GM21390 (cell line): ENCODE data around the gene PARD6B.

Experiments used
- ATAC-seq: cut with Tn5 transposase; IDR thresholded peaks from one replicate; pipeline ENCODE4 v1.9.1; 2021; ENCODE audit not compliant: unreplicated experiment

The PARD6B gene

GRCh38 chr20:50723672-50724071 lies 7.7 kb upstream of the PARD6B start:
- ATAC-seq, result no peak

- ATAC-seq, result no peak
Measured at GRCh38 chr20:50724112-50724725, 7.2 kb upstream of the PARD6B start.

GRCh38 chr20:50724851-50725723 lies 6.3 kb upstream of the PARD6B start:
- ATAC-seq, result no peak

GRCh38 chr20:50725724-50726005 lies 5.7 kb upstream of the PARD6B start:
- no peak for ATAC-seq

GRCh38 chr20:50726955-50727791 lies 4.2 kb upstream of the PARD6B start:
- ATAC-seq, result no peak

- no peak for ATAC-seq
Measured at GRCh38 chr20:50727792-50728485, 3.4 kb upstream of the PARD6B start.

GRCh38 chr20:50728486-50728980 lies 2.8 kb upstream of the PARD6B start:
- no peak for ATAC-seq

GRCh38 chr20:50728981-50729874 lies 2.2 kb upstream of the PARD6B start:
- no peak for ATAC-seq

- ATAC-seq, result no peak
Measured at GRCh38 chr20:50729901-50730764, 1.2 kb upstream of the PARD6B start.

- no peak for ATAC-seq
Measured at GRCh38 chr20:50730765-50731054, 670 bp upstream of the PARD6B start.

- no peak for ATAC-seq
Measured at GRCh38 chr20:50731930-50732690, 730 bp downstream of the PARD6B start.

GRCh38 chr20:50733644-50734349 lies 2.4 kb downstream of the PARD6B start:
- no peak for ATAC-seq

- no peak for ATAC-seq
Measured at GRCh38 chr20:50734730-50735679, 3.6 kb downstream of the PARD6B start.

GRCh38 chr20:50735813-50736212 lies 4.4 kb downstream of the PARD6B start:
- no peak for ATAC-seq

- no peak for ATAC-seq
Measured at GRCh38 chr20:50737352-50737751, 6.0 kb downstream of the PARD6B start.

GRCh38 chr20:50743087-50743486 lies 11.7 kb downstream of the PARD6B start:
- no peak for ATAC-seq
